Stimulated activated CD8-positive, alpha-beta memory T cell treated with anti-CD3 and anti-CD28 coated beads, Interleukin-12 subunit alpha, Interleukin-12 subunit beta, amount 100 ng/mL, for 1 hour (primary cell): ENCODE results near the gene DPEP2NB.
"Not testable (repeated sequence)": the region's sequence is repeated elsewhere in the genome, so short reads cannot be mapped to it uniquely, and the experiment has no call there.

Experiments
- DNase-seq: peaks from one replicate; pipeline ENCODE4 v3.0.0-alpha.2; 2020; ENCODE audit warnings: low read depth

Gene DPEP2NB

GRCh38 chr16:68013440-68013839, 2.3 kb downstream of the DPEP2NB start:
- no peak for DNase-seq

GRCh38 chr16:68009872-68010271, 5.8 kb downstream of the DPEP2NB start:
- not testable (repeated sequence) for DNase-seq

GRCh38 chr16:68009157-68009735, 6.5 kb downstream of the DPEP2NB start:
- no peak for DNase-seq

- DNase-seq, result no peak
These were observed 9.9 kb downstream of the DPEP2NB start for GRCh38 chr16:68005786-68006286.

- no peak for DNase-seq
These were observed 10.5 kb downstream of the DPEP2NB start for GRCh38 chr16:68005211-68005610.

- no peak for DNase-seq
These were observed 12.7 kb downstream of the DPEP2NB start for GRCh38 chr16:68003031-68003430.

- DNase-seq, result no peak
These were observed 15.3 kb downstream of the DPEP2NB start for GRCh38 chr16:68000450-68000849.

GRCh38 chr16:67999985-68000384, 15.7 kb downstream of the DPEP2NB start:
- no peak for DNase-seq

GRCh38 chr16:67998779-67999688, 16.7 kb downstream of the DPEP2NB start, which contains the start of gene DPEP2:
Gene DPEP2 (minus strand): TSS chr16:67999484. CDS start chr16:67993212, 6,272 bp downstream.
- DNase-seq, result not testable (repeated sequence)

- not testable (repeated sequence) for DNase-seq
These were observed 17.4 kb downstream of the DPEP2NB start for GRCh38 chr16:67998231-67998778.

GRCh38 chr16:67996666-67997065, 19.0 kb downstream of the DPEP2NB start:
- DNase-seq, result no peak

- DNase-seq, result no peak
These were observed 20.3 kb downstream of the DPEP2NB start for GRCh38 chr16:67995423-67995822.

- DNase-seq, result not testable (repeated sequence)
These were observed 21.7 kb downstream of the DPEP2NB start for GRCh38 chr16:67994040-67994408.

GRCh38 chr16:67993207-67994039, 22.3 kb downstream of the DPEP2NB start:
- DNase-seq, result peak; percentile 66

- no peak for DNase-seq
These were observed 23.0 kb downstream of the DPEP2NB start for GRCh38 chr16:67992661-67993206.

- no peak for DNase-seq
These were observed 25.7 kb downstream of the DPEP2NB start for GRCh38 chr16:67990018-67990386.

GRCh38 chr16:67989322-67990017, 26.2 kb downstream of the DPEP2NB start:
- DNase-seq, result no peak

GRCh38 chr16:67988675-67989074, 27.0 kb downstream of the DPEP2NB start:
- DNase-seq, result no peak

- DNase-seq, result no peak
These were observed 28.1 kb downstream of the DPEP2NB start for GRCh38 chr16:67987460-67988160.

GRCh38 chr16:67986949-67987348, 28.8 kb downstream of the DPEP2NB start:
- DNase-seq, result no peak
